Ovary (tissue), 3 donors: ENCODE measurements around the gene IRF8.

Source experiments
- CTCF ChIP-seq, 3 donors: fragments of 450-650 bp in 2 of 3; fragments of 200-600 bp in 1 of 3; IDR thresholded peaks; one replicate each; pipeline versions ENCODE4 v1.5.1 to v1.8.0; 2016 to 2022; ENCODE audit warnings: antibody characterized with exemption in 3 of 3, mild to moderate bottlenecking in 1 of 3
- EP300 ChIP-seq: sonication (generic); formaldehyde crosslinking; IDR thresholded peaks from one replicate; pipeline ENCODE4 v1.6.1; 2017; ENCODE audit warnings: antibody characterized with exemption
- POLR2A ChIP-seq: fragments of 450-650 bp; IDR thresholded peaks from one replicate; pipeline ENCODE4 v1.6.1; 2017; ENCODE audit warnings: antibody characterized with exemption, mild to moderate bottlenecking, moderate library complexity
- donor health status: DM: no; HTN: no; CAD: no.

- TF ChIP-seq CTCF (IDR thresholded peaks at IDR 0.05) (no peak), POLR2A (no peak), EP300 (no peak)
Observed at GRCh38 chr16:85860413-85861094, 38.4 kb upstream of the IRF8 start.
